Measurements from ENCODE around the gene SNRNP70. TPM values are rescaled to one million over a fixed set of nuclear protein-coding genes. Genes with fewer than 3 reads are reported as not detected.

Gene SNRNP70
- total and polyA plus RNA-seq, 2 of the 13 experiments (the other 11 are each of a cell fraction or from before 2014, with no cell fraction given) = 150 to 210 TPM

- TF ChIP-seq TFE3 (CRISPR knock-in tag; IDR thresholded peaks at IDR 0.05) = no peak
- TF ChIP-seq ZFP41 (CRISPR knock-in tag; IDR thresholded peaks at IDR 0.05; ENCODE audit: borderline replicate concordance) = 0 out of 2 replicates have a peak, but pooled peaks have one; percentile 19
- TF ChIP-seq POLR2G (IDR thresholded peaks at IDR 0.05; ENCODE audit: low read depth, low read length) = no peak
Measured at GRCh38 chr19:49106648-49107135, 21.4 kb downstream of the SNRNP70 start (continued).

GRCh38 chr19:49107625-49108459 is 22.6 kb downstream of the SNRNP70 start:
- Histone ChIP-seq H3K27me3 (ENCODE audit: control insufficient read depth in 1 of 2, insufficient read depth in 2 of 2, low read length in 2 of 2) (no peaks in the 10 kb centered on the region), H3K36me3 (replicated peaks in 1 of 2; ENCODE audit: control insufficient read depth in 1 of 2, insufficient read depth in 2 of 2, low read length in 2 of 2) (peaks cover 13 to 61% of the 10 kb centered on the region in 2 experiments; a peak in 4 of 5 replicates), H4K20me1 (ENCODE audit: insufficient read depth, low read length) (peaks cover 20% of the 10 kb centered on the region), H3K27ac (ENCODE audit: extremely low read length, insufficient read depth, low read length) (no peak overlapping the region), H2AFZ (ENCODE audit: low read length) (no peak overlapping the region), H3K4me3 (replicated peaks in 1 of 3; ENCODE audit: insufficient read depth in 1 of 3, low read depth in 2 of 3, low read length in 3 of 3) (no peak overlapping the region), H3K4me1 (ENCODE audit: insufficient read depth, low read length) (peaks cover 3% of the 10 kb centered on the region), H3K4me2 (ENCODE audit: low read depth, low read length) (no peak overlapping the region), H3K9me3 (ENCODE audit: low read length) (no peaks in the 10 kb centered on the region), H3K9ac (ENCODE audit: insufficient read depth, low read depth, low read length) (no peak overlapping the region), H3K79me2 (ENCODE audit: insufficient read depth, low read length) (no peaks in the 10 kb centered on the region)
- POLR2A ChIA-PET = no interaction called here
- FAIRE-seq (no peak), DNase-seq (ENCODE audit: low spot score) (no peak), ATAC-seq (no peak)
- intact Hi-C loops (cut with micrococcal nuclease; ENCODE audit: unreplicated experiment) (no loop called here), in situ Hi-C loops (cut with HindIII; ENCODE audit: extremely low pct_ligation_motif_present, low pct_unique_long_range_greater_than_20kb) (no loop called here)
- BruUV-seq (replicated peaks) = TSS peak; percentile 45
- 98% methylated on average over 89 of the region's 93 CpGs for WGBS (ENCODE audit: low lambda C conversion rate)
- CTCF ChIA-PET (ENCODE audit: low intra/inter-chr PET ratio, low total read pairs) = interaction anchor here (1.8 kb wide), 1 partner anchor 10 kb away, joined by 7 read pairs; no protein-coding TSS in a partner anchor
- TF ChIP-seq, protein P1, sequence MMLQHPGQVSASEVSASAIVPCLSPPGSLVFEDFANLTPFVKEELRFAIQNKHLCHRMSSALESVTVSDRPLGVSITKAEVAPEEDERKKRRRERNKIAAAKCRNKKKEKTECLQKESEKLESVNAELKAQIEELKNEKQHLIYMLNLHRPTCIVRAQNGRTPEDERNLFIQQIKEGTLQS (CRISPR knock-in tag; IDR thresholded peaks at IDR 0.05) = no peak
- TF ChIP-seq NFIB (CRISPR knock-in tag; IDR thresholded peaks at IDR 0.05; ENCODE audit: borderline replicate concordance) (no peak), ZNF704 (CRISPR knock-in tag; IDR thresholded peaks at IDR 0.05; ENCODE audit: borderline replicate concordance) (no peak), RXRB (CRISPR knock-in tag; IDR thresholded peaks at IDR 0.05; ENCODE audit: borderline replicate concordance) (no peak), MEIS1 (CRISPR knock-in tag; IDR thresholded peaks at IDR 0.05; ENCODE audit: borderline replicate concordance) (no peak), RBM39 (IDR thresholded peaks at IDR 0.05; ENCODE audit: low read depth, low read length, poor library complexity, severe bottlenecking) (peak; percentile 36), GLI4 (CRISPR knock-in tag; IDR thresholded peaks at IDR 0.05; ENCODE audit: borderline replicate concordance) (no peak), ZNF577 (CRISPR knock-in tag; IDR thresholded peaks at IDR 0.05; ENCODE audit: borderline replicate concordance, low read depth) (no peak), ZHX1 (CRISPR knock-in tag; IDR thresholded peaks at IDR 0.05; ENCODE audit: low read depth) (peak; percentile 15; the same call in 1 of the 2 replicates)
- TF ChIP-seq, protein P2, sequence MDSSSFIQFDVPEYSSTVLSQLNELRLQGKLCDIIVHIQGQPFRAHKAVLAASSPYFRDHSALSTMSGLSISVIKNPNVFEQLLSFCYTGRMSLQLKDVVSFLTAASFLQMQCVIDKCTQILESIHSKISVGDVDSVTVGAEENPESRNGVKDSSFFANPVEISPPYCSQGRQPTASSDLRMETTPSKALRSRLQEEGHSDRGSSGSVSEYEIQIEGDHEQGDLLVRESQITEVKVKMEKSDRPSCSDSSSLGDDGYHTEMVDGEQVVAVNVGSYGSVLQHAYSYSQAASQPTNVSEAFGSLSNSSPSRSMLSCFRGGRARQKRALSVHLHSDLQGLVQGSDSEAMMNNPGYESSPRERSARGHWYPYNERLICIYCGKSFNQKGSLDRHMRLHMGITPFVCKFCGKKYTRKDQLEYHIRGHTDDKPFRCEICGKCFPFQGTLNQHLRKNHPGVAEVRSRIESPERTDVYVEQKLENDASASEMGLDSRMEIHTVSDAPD (CRISPR knock-in tag; IDR thresholded peaks at IDR 0.05) = no peak
